LNCaP clone FGC (cell line): ENCODE results near the gene PPIL6.

Experiments used
- DNase-seq: peaks from one replicate; pipeline ENCODE4 v3.0.0-alpha.2; 2011; ENCODE audit warnings: low read depth
- H3K4me3 ChIP-seq: 2 replicates; pipeline ENCODE4 v1.5.1; 2011; ENCODE audit warnings: mild to moderate bottlenecking, low read depth, low read length, control low read depth
- TF ChIP-seq, protein P1 (sequence below): IDR thresholded peaks from 2 replicates; pipeline ENCODE4 v1.5.1; 2012; ENCODE audit warnings: mild to moderate bottlenecking; ENCODE audit not compliant: control insufficient read depth, insufficient read depth; ENCODE audit errors: extremely low read depth

PPIL6 gene

DNA sequence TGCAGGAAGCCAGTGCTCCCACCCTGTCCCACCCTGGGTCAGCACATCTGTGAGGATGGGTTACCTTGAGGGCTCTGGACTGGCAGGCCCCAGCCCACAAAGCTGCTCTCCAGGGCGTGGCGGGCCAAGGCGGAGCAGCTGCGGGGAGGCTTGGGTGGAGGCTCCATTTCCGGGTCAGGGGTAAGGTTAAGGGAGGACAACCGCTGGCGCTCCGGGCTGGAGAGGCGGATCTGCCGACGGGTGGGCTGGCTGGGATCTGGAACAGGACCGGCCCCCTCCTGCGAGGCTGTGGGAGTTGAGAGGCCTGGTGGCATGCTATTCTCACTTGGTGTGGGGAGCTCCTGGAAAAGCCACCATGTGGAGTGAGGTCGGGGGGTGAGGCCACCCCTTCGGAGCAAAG is 5.6 kb upstream of the PPIL6 start:
- no peak overlapping the region for H3K4me3 ChIP-seq
- TF ChIP-seq, protein P1, sequence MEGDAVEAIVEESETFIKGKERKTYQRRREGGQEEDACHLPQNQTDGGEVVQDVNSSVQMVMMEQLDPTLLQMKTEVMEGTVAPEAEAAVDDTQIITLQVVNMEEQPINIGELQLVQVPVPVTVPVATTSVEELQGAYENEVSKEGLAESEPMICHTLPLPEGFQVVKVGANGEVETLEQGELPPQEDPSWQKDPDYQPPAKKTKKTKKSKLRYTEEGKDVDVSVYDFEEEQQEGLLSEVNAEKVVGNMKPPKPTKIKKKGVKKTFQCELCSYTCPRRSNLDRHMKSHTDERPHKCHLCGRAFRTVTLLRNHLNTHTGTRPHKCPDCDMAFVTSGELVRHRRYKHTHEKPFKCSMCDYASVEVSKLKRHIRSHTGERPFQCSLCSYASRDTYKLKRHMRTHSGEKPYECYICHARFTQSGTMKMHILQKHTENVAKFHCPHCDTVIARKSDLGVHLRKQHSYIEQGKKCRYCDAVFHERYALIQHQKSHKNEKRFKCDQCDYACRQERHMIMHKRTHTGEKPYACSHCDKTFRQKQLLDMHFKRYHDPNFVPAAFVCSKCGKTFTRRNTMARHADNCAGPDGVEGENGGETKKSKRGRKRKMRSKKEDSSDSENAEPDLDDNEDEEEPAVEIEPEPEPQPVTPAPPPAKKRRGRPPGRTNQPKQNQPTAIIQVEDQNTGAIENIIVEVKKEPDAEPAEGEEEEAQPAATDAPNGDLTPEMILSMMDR, result no peak
- no peak for DNase-seq

DNA sequence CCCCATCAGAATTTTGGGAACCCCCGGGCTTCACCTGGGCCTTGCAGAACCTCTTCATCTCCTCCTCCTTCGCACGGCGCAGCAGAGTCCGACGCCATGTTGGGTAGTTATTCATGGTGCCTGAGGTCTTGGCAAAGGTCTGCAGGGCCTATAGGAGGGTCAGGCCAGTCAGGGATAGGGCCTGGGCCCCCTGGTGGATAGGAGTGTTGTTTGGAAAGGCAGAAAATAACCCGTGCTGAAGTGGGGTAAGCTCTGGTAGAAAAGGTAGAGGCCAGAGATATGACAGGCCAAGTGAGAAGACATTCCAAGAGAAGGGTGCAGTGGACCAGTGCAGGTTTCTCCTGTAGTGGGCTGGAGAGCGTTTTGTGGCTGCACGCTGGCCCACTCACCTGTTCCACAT is 5.0 kb upstream of the PPIL6 start:
- no peak for DNase-seq
- no peak overlapping the region for H3K4me3 ChIP-seq
- TF ChIP-seq, protein P1, result no peak

DNA sequence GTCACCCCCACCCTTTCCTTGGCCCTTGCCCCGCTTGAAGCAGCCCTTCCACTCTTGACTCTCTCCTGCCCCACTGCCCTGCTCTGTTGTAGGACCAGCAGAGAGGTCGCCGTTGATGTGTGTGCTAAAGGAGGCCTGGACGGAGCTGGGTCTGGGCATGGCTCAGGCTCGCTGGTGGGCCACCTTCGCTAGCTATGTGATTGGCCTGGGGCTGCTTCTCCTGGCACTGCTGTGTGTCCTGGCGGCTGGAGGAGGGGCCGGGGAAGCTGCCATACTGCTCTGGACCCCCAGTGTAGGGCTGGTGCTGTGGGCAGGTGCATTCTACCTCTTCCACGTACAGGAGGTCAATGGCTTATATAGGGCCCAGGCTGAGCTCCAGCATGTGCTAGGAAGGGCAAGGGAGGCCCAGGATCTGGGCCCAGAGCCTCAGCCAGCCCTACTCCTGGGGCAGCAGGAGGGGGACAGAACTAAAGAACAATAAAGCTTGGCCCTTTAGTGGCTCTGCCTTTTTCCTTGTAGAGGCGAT is 3.1 kb upstream of the PPIL6 start:
- TF ChIP-seq, protein P1, result no peak
- no peak overlapping the region for H3K4me3 ChIP-seq
- DNase-seq, result no peak

DNA sequence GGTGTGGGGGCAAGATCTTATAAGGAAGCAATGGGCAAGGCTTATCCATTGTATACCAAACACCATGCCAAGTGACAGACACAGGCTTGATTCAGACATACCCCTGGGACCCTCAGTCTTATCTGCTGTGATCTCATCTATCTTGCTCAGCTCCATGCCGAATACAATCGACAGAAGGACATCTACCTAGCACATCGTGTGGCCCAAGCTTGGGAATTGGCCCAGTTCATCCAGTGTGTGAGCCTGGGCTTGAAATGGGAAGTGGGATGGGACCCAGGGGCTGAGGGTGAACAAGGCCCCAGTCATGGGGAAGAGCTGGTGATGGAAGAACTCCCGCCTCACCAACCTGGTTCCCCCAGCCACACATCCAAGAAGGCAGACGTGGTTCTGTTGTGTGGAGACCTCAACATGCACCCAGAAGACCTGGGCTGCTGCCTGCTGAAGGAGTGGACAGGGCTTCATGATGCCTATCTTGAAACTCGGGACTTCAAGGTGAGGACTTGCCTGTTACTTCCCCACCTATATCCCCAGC is 2.0 kb upstream of the PPIL6 start:
- no peak for DNase-seq
- no peak overlapping the region for H3K4me3 ChIP-seq
- TF ChIP-seq, protein P1, result no peak

DNA sequence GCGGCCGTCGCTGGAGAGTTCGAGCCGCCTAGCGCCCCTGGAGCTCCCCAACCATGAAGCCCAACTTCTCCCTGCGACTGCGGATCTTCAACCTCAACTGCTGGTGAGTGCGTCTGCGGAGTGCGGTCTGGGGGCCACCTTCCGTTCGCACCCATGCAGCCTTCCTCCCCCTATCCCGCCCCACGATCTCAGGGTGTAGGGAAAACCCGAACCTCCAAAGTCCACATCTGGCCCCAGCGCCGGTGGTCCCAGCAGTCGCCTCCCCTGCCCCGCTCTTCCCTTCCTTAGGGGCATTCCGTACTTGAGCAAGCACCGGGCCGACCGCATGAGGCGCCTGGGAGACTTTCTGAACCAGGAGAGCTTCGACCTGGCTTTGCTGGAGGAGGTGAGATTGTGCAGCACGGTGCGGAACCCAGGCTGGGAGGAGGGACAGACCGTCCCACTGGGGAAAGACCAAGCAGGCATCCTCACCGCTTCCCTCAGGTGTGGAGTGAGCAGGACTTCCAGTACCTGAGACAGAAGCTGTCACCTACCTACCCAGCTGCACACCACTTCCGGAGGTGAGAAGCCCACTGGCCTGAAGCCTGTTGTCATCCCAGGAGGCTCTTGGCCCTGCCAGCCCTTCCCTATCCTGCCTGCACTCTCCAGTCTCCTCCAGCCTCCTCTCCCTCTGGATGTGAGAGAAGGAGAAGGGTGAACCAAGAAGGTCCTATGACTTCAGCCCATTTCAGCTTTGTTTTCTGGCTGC is 815 bp upstream of the PPIL6 start:
- peak overlapping the region; percentile 85 for H3K4me3 ChIP-seq
- no peak for DNase-seq
- TF ChIP-seq, protein P1, result peak; percentile 47

DNA sequence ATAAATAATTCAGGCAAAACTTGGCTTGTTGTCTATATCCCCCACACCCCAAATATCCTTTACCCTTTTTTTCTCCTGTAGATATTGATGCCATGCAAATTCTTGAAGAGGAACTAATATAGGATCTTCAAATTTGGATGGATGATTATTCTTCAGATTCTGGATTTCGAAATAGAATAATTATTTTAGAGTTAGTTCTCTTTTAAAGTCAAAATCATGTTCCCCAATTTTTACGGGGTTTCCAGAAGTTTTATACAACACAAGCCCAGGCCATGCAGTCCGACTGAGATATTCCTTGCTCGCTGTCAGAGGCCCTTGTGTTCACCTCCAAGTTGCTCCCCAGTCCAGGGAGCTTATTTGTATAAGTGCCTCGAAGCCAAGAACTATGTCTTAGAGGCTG is 4.4 kb downstream of the PPIL6 start:
- no peak for DNase-seq
- TF ChIP-seq, protein P1, result no peak
- H3K4me3 ChIP-seq, result no peak overlapping the region

DNA sequence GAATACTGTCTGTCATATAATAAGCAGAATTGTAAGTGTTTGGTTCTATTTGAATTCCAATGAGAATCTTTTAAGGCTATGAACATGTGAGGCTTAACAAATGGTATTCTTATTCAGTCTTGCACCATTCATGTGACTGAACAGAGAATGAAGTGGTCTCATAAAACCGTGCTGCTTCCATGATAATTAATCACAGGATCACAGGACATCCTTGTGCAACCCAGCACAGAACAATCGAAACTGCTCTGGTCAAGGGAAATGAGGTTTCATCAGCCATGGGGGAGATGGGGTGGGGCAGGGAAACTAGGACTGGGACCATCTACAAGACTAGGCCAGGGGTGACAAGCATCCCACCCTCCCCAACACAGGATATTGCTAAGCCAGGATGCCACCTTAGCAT is 6.0 kb downstream of the PPIL6 start:
- TF ChIP-seq, protein P1, result no peak
- DNase-seq, result no peak
- no peak overlapping the region for H3K4me3 ChIP-seq
